Transverse colon (tissue), 4 donors: ENCODE data around the gene EBF3. TPM values are rescaled to one million over a fixed set of nuclear protein-coding genes. Genes with fewer than 3 reads are reported as not detected.

Source experiments
- small RNA-seq, 4 donors: library from RNA; depleted of rRNA; stranded (forward); fragments of <200 nt; gene quantifications; one replicate each; pipeline ENCODE3, GENCODE V24; 2016
- total RNA-seq, 4 donors: library from RNA; depleted of rRNA; stranded (reverse); fragments of >200 nt; gene quantifications; one replicate each; pipeline ENCODE4 v1.1.0, GENCODE V29; 2016

The EBF3 gene
- total RNA-seq, 4 donors from 2014 or later, result 0.37 to 6.6 (median 1.0) TPM

Small RNA genes within 50 kb of the gene (small RNA-seq; reads per million reads assigned to genes)
- gene AL354950.2 (0 reads per million in 4 donors), gene MIR4297 (0 reads per million in 4 donors)

Other genes starting within 250 kb of the EBF3 start
- 1 to 10 TPM in 2 of 4 donors, not detected in 2; 3.8 to 4.0 TPM for gene C10orf143, start 146.6 kb upstream of the EBF3 start, total RNA-seq
- gene GLRX3, start 172.1 kb upstream of the EBF3 start, total RNA-seq, result 10 to 100 TPM; 32.7 to 38.2 (median 34.3) TPM